BLaER1 (cell line): ENCODE data around the gene BMP7.
A peak's percentile ranks its signal among the peaks of the same experiment; 100 is the strongest.

Experiments used
- H3K27ac ChIP-seq: shearing (Covaris generic); formaldehyde crosslinking; 2 replicates; pipeline ENCODE4 v1.8.1; 2022
- H3K27me3 ChIP-seq: shearing (Covaris generic); formaldehyde crosslinking; 2 replicates; pipeline ENCODE4 v1.8.1; 2022
- H3K36me3 ChIP-seq: shearing (Covaris generic); formaldehyde crosslinking; 2 replicates; pipeline ENCODE4 v1.8.1; 2022
- H3K4me1 ChIP-seq: shearing (Covaris generic); formaldehyde crosslinking; 2 replicates; pipeline ENCODE4 v1.8.1; 2022
- H3K4me2 ChIP-seq: shearing (Covaris generic); formaldehyde crosslinking; 2 replicates; pipeline ENCODE4 v1.8.1; 2022
- H3K4me3 ChIP-seq: shearing (Covaris generic); formaldehyde crosslinking; 2 replicates; pipeline ENCODE4 v1.8.1; 2022
- H3K9ac ChIP-seq: shearing (Covaris generic); formaldehyde crosslinking; 2 replicates; pipeline ENCODE4 v1.8.1; 2022
- H3K9me3 ChIP-seq: shearing (Covaris generic); formaldehyde crosslinking; 2 replicates; pipeline ENCODE4 v1.8.1; 2022
- H4K20me1 ChIP-seq: shearing (Covaris generic); formaldehyde crosslinking; 2 replicates; pipeline ENCODE4 v1.8.1; 2022
- Cebpa-rat ChIP-seq: shearing (Covaris generic); IDR thresholded peaks from 2 replicates; pipeline ENCODE4 v1.8.1; 2022

The BMP7 gene

DNA sequence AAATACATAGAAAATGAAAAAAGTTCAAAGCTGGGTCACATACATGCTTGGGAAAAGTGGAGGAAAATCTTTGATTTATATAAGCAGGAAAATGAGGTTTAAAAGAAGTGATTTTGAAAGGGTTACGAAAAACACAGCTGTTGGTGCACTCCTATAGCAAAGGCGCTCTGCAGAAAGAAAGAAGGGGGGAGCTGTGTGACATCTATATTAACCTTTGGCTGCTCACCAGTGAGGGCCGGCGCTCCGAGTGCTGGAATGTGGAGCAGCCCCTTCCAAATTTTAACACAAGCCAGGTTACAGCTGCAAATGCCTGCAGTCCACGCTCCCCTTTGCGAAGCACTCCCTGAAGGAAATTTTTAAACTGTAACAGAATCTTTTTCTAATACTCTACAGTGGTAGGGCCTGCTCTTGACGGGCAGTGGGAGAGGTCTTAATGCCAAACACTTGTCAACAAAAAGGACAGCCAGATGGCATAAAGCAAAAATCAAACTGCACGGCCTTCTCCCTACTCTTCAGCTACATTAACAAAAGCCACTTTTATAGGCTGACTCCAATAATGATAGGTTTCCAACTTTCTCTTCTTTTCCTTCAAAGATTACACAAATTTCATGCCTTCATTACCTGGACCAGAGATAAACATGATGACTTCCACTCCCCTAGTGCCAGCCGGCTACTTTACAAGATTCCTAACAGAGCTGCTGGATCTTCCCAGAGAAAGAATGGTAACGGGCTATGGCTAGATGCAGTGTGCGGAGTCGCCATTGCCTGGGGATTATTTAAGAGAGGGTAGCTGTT is 4.8 kb downstream of the BMP7 start:
- Histone ChIP-seq H4K20me1 (peaks cover 58% of the 10 kb centered on the region; the same call in 1 of the 2 replicates), H3K27me3 (peaks cover 82% of the 10 kb centered on the region), H3K9me3 (0 out of 2 replicates have a peak, but pooled peaks cover 4% of the 10 kb centered on the region), H3K36me3 (no peaks in the 10 kb centered on the region), H3K4me2 (no peak overlapping the region), H3K4me3 (no peak overlapping the region), H3K9ac (no peak overlapping the region), H3K27ac (no peak overlapping the region), H3K4me1 (peaks cover 31% of the 10 kb centered on the region)
- TF ChIP-seq Cebpa-rat: no peak

DNA sequence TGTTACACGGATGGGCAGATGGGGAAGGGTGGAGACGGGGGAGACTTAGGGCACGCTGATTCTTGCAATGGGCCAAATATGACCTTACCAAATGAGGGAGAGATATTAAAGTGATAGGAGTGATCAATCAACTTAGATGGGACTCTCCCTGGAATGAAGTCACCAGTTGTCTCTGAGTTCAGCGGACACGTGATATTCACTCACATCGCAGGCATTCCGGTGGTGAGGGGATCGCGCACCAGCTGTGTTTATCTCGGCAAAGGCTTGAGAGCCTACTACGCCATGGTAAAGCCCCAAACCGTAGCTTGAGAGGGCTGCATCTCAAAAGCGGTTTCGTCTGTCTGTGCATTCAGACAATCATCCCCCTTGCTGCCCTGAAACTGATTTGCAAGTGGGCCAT is 5.5 kb downstream of the BMP7 start:
- H4K20me1 ChIP-seq: peaks cover 50% of the 10 kb centered on the region; the same call in 1 of the 2 replicates

DNA sequence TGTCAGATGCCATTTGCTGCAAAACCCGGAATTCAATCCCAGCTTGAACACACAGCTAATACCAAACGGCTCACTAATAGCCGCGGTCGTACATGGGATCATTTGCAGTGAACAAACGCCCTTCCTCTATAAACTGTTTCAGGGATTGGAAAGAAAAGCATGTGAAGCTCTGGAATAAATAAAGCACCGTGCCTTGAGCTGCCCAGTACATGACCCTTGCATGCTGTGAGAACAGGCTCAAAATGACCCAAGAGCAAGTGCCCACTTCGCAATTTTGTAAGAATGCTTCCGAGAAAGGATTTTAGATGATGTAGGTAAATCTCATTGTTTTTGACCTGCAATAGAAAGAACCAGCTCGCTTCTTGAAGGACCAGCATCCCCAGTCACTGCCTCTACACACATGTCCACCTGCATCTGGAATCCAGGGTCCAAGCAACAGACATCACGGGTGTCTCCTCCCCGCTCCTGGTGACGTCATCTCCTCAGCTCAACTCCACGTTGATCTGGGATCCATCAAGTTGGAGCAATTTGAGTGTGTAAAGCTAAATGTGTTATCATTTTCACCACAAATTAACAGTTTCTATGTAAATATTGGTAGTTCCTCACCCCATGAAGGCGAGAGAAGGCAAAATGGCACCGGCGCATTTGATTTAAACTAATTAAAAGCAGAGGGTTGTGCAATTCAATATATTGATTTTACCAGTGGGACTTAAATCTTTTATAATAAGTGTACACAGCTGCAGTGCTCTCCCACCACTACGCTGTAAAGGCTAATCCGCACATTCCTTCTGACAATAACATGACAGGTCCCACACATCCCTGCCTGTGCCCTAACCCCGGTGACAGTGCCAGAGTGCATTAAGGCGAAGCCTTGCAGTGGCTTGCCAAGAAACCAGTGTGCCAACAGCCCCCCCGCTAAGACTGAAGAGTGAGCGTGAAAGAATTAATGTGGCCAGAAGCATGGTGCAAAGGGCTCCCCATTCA is 6.2 kb downstream of the BMP7 start:
- H3K4me2 ChIP-seq: no peak overlapping the region
- H3K36me3 ChIP-seq: no peaks in the 10 kb centered on the region
- H3K4me1 ChIP-seq: peaks cover 27% of the 10 kb centered on the region
- peaks cover 68% of the 10 kb centered on the region for H3K27me3 ChIP-seq
- 0 out of 2 replicates have a peak, but pooled peaks cover 3% of the 10 kb centered on the region for H3K9me3 ChIP-seq
- no peak for TF ChIP-seq Cebpa-rat
- no peak overlapping the region for H3K9ac ChIP-seq
- no peak overlapping the region for H3K4me3 ChIP-seq
- no peak overlapping the region for H3K27ac ChIP-seq
- peaks cover 43% of the 10 kb centered on the region; the same call in 1 of the 2 replicates for H4K20me1 ChIP-seq

More for the DNA sequence above, 5.5 kb downstream of the BMP7 start:
- peaks cover 75% of the 10 kb centered on the region for H3K27me3 ChIP-seq
- H3K36me3 ChIP-seq: no peaks in the 10 kb centered on the region
- H3K4me3 ChIP-seq: no peak overlapping the region
- H3K4me2 ChIP-seq: no peak overlapping the region
- no peak for TF ChIP-seq Cebpa-rat
- H3K27ac ChIP-seq: no peak overlapping the region
- H3K9ac ChIP-seq: no peak overlapping the region
- 0 out of 2 replicates have a peak, but pooled peaks cover 4% of the 10 kb centered on the region for H3K9me3 ChIP-seq
- H3K4me1 ChIP-seq: peaks cover 30% of the 10 kb centered on the region

DNA sequence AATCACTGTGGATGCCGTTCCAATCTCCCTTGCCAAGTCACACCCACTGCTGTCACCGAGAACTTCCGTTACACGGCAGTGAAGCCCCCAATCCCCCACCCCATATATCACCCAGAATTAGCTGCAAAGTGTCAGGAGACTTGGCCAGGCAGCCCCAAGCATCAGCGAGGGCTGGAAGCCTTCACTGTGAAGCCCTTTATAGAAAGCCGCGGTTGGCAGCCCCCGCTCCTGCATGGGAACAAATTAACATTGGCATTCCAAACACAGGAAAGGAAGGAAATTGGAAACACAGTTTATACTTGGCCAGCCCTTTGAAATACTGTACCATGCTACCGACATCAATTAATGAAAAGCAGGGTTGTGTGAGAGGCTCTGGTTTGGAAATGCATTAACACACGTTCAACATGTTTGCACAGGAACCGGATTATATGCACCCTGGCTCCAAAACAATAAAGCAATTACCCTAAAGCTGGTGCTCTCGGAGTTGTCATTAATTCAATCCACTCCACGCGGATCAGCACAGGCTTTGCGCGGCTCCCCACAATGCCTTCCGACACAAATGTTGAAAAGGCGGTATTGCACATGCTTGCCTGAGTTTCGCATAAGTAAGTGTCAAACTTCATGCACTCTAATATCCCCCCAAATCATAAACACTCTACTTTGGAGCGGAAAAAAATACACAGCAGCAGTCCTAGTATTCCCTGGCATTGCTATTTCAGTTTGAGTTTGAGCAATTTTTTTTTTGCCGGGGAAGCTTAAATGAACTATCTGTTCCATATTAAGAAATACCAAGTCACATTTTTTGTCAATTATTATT is 7.1 kb downstream of the BMP7 start:
- TF ChIP-seq Cebpa-rat: no peak
- Histone ChIP-seq H3K4me1 (peaks cover 18% of the 10 kb centered on the region), H3K9ac (no peak overlapping the region), H3K36me3 (no peaks in the 10 kb centered on the region), H3K27ac (no peak overlapping the region), H3K4me3 (no peak overlapping the region), H3K4me2 (no peak overlapping the region), H3K27me3 (peaks cover 59% of the 10 kb centered on the region), H4K20me1 (peaks cover 34% of the 10 kb centered on the region; the same call in 1 of the 2 replicates), H3K9me3 (no peaks in the 10 kb centered on the region)

DNA sequence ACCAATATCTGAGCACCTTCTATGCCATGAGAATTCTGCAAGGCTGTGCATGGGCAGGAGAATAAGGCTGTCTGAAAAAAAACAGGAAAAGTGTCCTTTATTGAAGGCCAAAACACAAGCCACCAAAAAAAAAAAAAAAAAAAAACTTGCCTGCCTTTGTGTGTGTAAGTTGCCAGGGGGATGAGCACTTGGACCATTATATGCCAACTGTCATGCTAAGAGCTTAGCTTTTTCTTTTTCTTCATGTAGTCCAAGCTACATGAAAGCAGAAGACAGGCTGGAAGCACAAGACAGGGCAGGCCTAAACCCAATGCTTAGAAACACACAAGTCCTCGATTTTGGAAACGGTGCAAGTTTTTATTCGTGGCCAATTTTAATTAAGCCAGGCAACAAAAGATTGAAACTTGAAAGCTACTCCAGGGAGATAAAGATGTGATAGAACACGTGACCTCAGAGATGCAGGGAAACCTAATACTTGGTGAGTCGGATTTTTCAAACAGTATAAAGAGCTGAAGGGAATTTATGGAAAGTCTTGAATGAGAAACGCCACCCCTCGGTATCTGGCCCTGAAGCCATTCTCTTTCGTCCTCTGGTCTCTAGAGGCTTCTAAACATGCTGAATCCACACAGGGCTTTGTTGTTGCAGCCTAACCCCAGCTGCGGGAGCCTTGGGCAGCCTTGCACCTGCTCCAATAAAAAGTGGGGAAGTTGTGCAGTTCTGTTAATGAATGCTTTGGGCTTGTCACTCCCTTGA is 8.6 kb downstream of the BMP7 start:
- Histone ChIP-seq H4K20me1 (peaks cover 21% of the 10 kb centered on the region; the same call in 1 of the 2 replicates), H3K27ac (no peak overlapping the region), H3K4me2 (peak overlapping the region; percentile 40), H3K27me3 (peaks cover 44% of the 10 kb centered on the region), H3K4me1 (peaks cover 13% of the 10 kb centered on the region), H3K4me3 (no peak overlapping the region), H3K36me3 (no peaks in the 10 kb centered on the region), H3K9me3 (no peaks in the 10 kb centered on the region), H3K9ac (no peak overlapping the region)
- TF ChIP-seq Cebpa-rat: no peak

DNA sequence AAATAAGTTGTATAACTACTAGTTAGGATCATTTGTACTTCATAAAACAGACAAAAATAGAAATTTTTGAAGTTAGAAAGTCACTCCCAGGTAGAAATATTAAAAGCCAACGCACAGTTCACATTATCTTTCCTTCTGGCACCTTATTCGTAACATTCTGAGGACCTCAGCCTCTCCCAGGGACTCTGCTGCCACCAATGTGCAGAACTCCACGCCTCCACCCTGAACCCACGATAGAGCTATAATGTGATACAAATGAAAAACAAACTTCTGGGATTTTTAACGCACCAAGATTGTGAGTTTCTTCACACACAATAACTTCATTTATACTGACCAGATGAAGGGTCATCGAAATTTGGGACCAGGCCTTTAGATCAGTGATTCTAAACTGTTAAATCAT is 9.5 kb downstream of the BMP7 start:
- Histone ChIP-seq H3K4me1 (peaks cover 23% of the 10 kb centered on the region), H3K27me3 (peaks cover 35% of the 10 kb centered on the region), H3K4me2 (no peak overlapping the region), H3K9ac (no peak overlapping the region), H3K4me3 (no peak overlapping the region), H4K20me1 (peaks cover 11% of the 10 kb centered on the region; the same call in 1 of the 2 replicates), H3K36me3 (no peaks in the 10 kb centered on the region), H3K27ac (no peak overlapping the region), H3K9me3 (no peaks in the 10 kb centered on the region)
- no peak for TF ChIP-seq Cebpa-rat

DNA sequence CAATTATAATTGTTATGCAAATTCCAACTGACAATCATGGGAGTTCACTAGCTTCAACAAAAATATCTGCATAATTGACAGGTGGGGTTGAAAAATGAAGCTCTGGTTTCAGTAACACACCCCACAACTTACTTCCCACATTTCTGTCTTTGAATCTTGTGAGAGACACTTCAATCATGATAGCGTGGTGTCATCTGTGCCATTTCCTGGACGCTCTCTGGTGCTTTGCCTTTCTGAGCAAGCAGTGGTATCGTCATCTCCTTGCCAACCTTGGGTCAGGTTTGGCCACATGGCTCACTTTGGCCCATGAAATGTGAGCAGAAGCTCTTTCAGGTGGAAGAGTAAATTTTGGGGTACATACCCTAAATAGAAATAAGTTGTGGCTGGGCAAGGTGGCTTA is 10.2 kb downstream of the BMP7 start:
- Histone ChIP-seq H3K27me3 (peaks cover 28% of the 10 kb centered on the region), H4K20me1 (peaks cover 7% of the 10 kb centered on the region; the same call in 1 of the 2 replicates), H3K36me3 (no peaks in the 10 kb centered on the region), H3K4me2 (no peak overlapping the region), H3K4me3 (no peak overlapping the region), H3K4me1 (peaks cover 30% of the 10 kb centered on the region), H3K9ac (no peak overlapping the region), H3K9me3 (no peaks in the 10 kb centered on the region), H3K27ac (no peak overlapping the region)
- no peak for TF ChIP-seq Cebpa-rat

DNA sequence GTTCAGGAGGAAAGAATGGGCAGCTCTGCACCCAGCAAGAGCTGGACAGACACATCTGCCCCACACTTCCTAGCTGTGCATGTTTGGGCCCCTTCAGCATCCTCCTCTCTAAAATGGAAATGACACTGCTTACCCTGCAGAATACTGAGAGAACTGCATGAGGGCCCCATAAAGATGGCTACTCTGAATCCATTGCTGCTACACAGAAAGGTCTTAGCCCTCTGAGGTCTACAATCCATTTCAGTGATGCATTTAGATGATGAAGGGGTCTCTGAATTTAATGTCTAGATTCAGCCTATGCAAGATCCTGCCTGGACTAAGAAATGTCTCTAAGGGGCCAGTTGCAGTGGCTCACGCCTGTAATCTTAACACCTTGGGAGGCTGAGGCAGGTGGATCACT is 11.3 kb downstream of the BMP7 start:
- Histone ChIP-seq H3K4me1 (peaks cover 40% of the 10 kb centered on the region), H3K27me3 (peaks cover 17% of the 10 kb centered on the region)

More for the DNA sequence above, 11.3 kb downstream of the BMP7 start:
- H3K4me3 ChIP-seq: no peak overlapping the region
- no peaks in the 10 kb centered on the region for H3K9me3 ChIP-seq
- no peak for TF ChIP-seq Cebpa-rat
- H3K9ac ChIP-seq: no peak overlapping the region
- H3K4me2 ChIP-seq: no peak overlapping the region
- no peak overlapping the region for H3K27ac ChIP-seq
- no peaks in the 10 kb centered on the region for H4K20me1 ChIP-seq
- no peaks in the 10 kb centered on the region for H3K36me3 ChIP-seq
